ENCODE measurements around the gene EMC1.
"Not testable (repeated sequence)": the region's sequence is repeated elsewhere in the genome, so short reads cannot be mapped to it uniquely, and the experiment has no call there.

EMC1 gene

DNA sequence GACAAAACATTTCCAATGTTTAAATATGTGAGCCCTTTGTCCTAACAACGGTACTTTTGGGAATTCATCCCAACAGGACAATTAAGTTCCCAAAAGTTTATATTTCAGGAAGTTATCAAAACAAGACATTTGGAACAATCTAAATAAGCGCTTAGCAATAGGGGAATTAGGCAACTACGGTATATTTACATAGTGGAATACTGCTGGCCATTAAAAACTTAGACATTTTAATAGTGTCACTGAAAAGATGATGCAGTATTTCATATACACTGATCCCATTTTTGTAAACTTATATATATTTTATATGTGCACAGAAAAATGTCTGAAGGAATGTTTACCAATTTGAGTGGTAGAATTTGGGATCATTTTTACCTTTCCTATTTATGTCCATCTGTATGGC, 62.1 kb downstream of the EMC1 start:
- no peak for DNase-seq (ENCODE audit: low read depth)

DNA sequence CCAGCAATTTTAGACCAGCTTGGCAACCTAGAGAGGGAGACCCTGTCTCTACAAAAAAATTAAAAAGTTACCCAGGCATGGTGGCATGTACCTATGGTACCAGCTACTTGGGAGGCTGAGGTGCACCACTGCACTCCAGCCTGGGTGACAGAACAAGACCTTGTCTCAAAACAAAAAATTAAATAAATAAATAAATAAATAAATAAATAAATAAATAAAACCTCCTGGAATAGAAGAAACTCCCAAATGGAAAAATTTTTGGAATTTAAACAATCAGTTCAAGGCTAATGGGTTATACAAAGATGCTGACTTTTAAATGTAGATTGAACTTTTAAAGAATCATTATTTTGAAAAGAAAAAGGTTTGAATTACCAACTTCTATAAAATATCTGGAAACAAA, 63.5 kb downstream of the EMC1 start:
- no peak for DNase-seq (ENCODE audit: low read depth)

DNA sequence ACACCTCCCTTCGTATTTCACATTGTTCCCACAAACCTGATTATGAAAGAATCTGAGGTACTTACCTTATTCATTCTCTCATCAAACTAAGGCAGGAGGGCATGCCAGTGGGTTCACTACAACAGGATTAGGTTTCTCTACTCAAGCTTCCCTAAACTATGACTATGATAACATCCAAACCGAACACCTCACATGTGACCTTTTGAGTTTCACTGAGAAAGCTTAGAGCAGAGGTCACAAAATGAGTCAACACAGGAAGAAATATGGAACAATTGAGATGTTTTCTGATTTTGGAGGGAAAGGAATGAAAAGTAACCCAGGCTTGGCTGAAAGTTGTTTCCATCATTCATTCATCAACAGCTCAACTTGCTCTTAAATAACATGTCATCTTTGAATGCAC, 65.3 kb downstream of the EMC1 start:
- DNase-seq (ENCODE audit: low read depth), result no peak

DNA sequence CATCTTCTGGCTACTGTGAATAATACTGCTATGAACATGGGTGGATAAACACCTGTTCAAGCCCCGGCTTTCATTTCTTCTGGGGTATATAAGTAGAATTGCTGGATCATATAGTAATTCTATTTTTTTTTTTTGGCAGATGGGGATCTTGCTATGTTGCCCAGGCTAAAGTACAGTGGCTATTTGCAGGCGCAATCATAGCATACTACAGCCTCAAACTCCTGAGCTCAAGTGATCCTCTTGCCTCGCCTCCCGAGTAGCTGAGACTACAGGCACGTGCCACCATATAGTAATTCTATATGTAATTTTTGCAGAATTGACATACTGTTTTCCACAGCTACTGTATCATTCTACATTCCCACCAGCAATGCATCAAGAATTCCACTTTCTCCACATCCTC, 69.1 kb downstream of the EMC1 start:
- DNase-seq (ENCODE audit: low read depth), result no peak

DNA sequence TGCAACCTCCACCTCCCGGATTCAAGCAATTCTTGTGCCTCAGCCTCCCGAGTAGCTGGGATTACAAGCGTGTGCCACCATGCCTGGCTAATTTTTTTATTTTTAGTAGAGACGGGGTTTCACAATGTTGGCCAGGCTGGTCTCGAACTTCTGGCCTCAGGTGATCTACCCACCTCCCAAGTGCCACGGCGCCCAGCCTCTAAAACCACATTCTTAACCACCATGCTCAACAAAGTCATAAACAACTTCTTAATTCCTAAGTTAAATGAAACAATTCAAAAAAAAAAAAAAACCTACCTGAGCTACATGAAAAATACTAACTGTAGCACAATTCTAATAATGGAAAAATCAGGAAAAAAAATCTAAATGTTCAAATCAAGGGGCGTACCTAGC, 71.1 kb downstream of the EMC1 start:
- DNase-seq (ENCODE audit: low read depth), result not testable (repeated sequence)

GRCh38 chr1:19179597-19180264, 71.6 kb downstream of the EMC1 start:
- peak; percentile 57 for DNase-seq (ENCODE audit: low read depth)

DNA sequence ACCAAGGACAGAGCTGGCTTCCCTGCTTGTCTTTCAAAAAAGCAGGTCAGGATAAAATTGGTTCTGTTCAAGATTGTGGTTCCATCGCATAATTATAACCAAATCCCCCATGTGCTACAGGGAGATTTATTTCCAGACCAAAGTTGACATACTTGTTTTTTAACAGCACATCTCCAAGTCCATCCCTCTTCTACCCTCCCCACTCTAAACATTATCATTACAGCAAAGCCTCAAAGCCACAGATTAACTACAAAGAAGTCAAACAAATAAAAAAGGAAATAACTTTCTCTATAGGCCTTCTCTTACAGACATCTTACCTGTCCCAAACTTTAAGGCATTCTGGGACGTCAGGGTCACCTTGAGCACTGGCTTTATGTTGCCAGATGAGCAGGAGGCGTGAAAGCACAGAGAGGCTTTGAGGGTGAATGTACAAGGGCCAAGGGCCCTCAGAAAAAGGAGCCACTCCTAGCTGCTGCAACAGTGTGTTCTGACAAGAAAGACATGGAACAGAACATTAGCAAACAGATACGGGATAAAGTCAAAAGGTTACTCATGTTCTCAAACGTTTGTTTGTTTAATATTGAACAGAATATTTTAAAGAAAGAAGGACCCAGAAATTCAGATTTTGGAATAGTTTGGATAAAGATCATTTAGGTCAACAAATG, 72.5 kb downstream of the EMC1 start:
- no peak for DNase-seq (ENCODE audit: low read depth)

DNA sequence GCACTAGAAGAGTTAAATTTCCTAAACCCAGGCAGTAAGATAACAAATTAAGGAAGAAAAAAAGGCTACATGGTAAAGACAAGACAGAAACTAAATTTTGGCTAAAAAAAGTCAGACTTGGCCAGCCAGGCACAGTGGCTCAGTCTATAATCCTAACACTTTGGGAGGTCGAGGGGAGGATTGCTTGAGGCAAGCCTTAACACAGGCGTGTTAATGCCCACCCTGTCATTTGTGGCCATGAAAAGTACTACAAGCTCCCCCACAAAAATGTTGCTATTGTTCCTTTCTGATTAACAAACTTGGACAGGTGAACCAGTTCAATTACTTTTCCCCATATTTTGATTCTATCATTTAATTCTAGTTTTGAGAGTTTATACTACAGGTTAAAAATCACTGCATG, 73.5 kb downstream of the EMC1 start:
- DNase-seq (ENCODE audit: low read depth), result no peak

- DNase-seq (ENCODE audit: low read depth), result peak; percentile 20
These were observed 81.7 kb downstream of the EMC1 start for GRCh38 chr1:19169642-19170041.

DNA sequence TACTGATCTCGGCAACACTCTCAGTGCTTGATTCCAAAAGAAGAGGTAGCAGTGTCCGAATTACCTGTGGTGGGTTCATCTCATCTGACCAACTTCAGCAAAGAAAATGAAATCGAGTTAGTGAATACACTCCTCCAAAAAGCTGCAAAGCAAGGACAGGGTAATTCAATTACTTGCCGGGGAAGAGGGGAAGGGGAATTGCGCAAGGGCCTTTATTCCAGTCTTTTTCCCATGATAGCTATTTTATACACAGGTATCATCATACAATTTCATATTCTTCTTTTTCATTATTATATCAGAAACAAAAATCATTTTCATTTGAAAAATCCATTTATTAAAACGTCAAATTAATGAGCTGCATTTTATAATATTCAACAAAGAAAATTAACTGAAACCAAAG, 84.2 kb downstream of the EMC1 start:
- no peak for DNase-seq (ENCODE audit: low read depth)

- DNase-seq (ENCODE audit: low read depth), result no peak
These were observed 85.3 kb downstream of the EMC1 start for GRCh38 chr1:19166066-19166465.

All from fibroblast of gingiva (primary cell).